SK-N-MC (cell line): ENCODE data around the gene MMP3.

ENCODE experiments used
- EZH2 ChIP-seq: fragments of 200-600 bp; sonication (generic); IDR thresholded peaks from one replicate; pipeline ENCODE4 v1.6.1; 2017; ENCODE audit warnings: antibody characterized with exemption
- FOXP2 ChIP-seq: optimal IDR thresholded peaks from 2 replicates; pipeline ENCODE3; 2011; ENCODE audit warnings: mild to moderate bottlenecking, moderate library complexity; ENCODE audit not compliant: insufficient read depth; ENCODE audit errors: extremely low read length, control extremely low read depth
- POLR2AphosphoS5 ChIP-seq: IDR thresholded peaks from 2 replicates; pipeline ENCODE4 v1.6.1; 2012; ENCODE audit warnings: mild to moderate bottlenecking, low read depth, low read length, borderline replicate concordance

GRCh38 chr11:102879801-102880200, 36.4 kb upstream of the MMP3 start:
- no peak for TF ChIP-seq POLR2AphosphoS5
- TF ChIP-seq EZH2 = no peak
- TF ChIP-seq FOXP2 = no peak
